CD4-positive, alpha-beta T cell treated with Interleukin-15 for 1 hour (primary cell): ENCODE data around the gene ATP8A2.

Experiments
- DNase-seq: peaks from one replicate; pipeline ENCODE4 v3.0.0-alpha.2; 2020

Gene ATP8A2

GRCh38 chr13:26021516-26021915, 649.7 kb downstream of the ATP8A2 start:
- DNase-seq, result no peak

GRCh38 chr13:26021956-26022355, 650.2 kb downstream of the ATP8A2 start:
- DNase-seq, result no peak

DNA sequence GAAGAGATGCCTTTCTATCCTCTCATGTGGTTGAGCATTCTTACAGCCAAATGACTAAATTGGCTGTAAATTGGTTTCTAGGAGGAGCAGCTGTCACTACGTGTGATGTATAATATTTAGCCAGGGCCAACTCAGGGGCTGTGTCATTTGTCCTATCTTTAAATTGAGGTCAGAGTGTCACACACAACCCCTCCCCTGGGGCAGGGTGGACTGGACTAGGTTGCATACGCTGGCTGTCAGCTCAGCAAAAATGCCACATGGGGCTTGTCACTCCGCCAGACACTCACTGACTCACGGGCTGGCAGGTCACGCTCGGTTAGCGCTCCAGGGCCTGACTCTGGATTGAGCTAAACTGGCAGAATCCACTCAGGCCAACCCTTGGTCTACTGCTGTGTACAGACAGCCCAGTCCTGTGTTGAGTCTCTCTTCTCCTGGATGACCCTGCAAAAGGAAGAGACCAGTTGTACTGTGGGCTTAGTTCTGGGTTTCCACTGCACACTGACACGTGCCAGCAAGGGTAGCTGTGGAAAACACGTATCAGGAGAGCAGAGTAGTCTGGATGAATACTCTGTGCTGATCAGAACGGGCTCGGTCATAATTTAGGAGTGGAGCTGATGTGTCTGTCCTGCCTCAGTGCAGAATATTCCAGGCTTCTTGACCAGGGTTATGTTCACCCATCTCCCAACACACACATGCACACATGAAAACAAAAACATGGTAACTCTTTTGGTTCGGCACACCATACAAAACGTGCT, 650.9 kb downstream of the ATP8A2 start:
- no peak for DNase-seq

DNA sequence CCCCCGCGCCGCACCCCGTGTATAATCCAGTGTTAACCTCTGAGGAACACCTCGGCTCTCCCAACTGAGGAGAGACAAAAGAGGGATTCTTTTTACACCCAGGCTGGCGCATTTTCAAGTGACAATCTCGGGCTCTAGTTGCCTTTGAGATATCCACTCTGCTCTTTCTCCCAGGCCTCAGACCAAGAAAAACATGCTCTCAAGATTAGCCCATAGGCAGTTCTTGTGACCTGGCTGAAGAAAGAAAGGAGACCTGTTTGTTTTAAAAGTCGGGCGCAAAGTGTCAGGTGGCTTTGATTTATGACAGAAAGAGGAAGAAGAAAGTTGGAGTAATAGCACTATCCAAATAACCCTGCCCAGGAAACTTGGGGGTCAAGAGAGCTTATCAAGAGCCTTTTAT, 652.8 kb downstream of the ATP8A2 start:
- no peak for DNase-seq

GRCh38 chr13:26025196-26025595, 653.4 kb downstream of the ATP8A2 start:
- no peak for DNase-seq

- DNase-seq, result no peak
These were observed 654.0 kb downstream of the ATP8A2 start for GRCh38 chr13:26025771-26026170.

DNA sequence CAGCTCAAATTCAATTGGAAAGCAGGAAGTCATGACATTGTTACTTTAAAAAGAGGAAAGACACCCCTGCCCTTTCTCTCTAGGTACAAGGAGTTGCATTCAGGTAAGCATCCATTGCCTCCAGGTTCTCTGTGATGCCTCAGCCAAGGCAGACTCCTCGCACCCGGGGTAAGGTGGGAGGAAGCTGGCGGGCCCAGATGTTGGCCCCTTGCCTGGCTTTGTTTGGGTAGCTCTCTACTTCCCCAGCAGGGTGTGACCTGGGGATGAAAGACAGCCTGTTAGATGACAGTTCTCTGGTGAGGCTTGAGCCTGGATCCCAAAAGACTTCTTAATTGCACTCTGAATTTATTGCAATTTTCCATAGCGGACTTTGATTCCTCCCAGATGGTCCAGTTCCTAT, 654.4 kb downstream of the ATP8A2 start:
- DNase-seq, result no peak

DNA sequence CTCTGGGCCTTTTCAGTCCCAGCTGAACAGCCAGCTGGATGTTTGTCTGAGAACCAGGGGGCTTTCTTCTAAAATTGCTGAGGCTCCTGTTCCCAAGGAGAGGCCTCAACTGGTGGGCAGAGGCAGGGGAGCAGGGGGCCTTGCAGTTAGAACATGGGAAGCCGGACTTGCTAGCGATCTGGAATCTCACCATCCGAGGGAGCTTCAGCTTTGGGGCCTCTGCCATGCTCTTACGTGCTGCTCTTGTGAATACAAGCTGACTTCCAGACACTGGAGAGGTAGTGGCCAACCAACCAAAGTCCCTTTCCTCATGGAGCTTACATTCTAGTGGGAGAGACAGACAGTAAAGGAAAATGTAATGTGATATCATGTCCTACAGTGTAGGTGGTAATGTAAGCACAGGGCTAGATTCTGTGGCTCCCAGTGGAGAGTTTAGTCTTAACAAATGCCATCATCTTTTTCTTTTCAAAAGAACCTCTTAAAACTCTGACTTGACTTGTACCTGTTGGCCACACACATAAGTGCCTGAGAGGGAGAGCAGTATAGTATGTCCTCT, 657.9 kb downstream of the ATP8A2 start:
- DNase-seq, result no peak

DNA sequence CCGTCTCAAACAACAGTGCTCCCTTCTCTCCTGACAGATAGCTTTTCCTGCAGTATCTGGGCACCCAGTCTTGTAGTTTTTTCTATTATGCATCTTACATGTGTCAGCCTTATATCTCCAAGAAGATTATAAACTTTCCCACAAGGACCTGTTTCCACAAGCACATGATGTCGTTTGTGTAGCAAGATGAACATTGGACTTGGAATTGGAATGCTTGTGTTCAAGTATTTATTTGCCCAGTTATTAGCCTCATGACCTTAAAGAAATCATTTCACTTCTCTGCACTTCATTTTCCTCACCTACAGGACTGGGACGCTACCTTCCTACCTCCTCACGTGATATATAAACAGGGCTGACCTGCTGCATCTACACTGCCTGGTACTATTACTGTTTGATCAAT, 658.6 kb downstream of the ATP8A2 start:
- no peak for DNase-seq

GRCh38 chr13:26034018-26034417, 662.2 kb downstream of the ATP8A2 start:
- no peak for DNase-seq

- DNase-seq, result no peak
These were observed 664.6 kb downstream of the ATP8A2 start for GRCh38 chr13:26036383-26036782.

- no peak for DNase-seq
These were observed 665.5 kb downstream of the ATP8A2 start for GRCh38 chr13:26037302-26037701.

GRCh38 chr13:26038931-26039475, 667.2 kb downstream of the ATP8A2 start:
- DNase-seq, result no peak

GRCh38 chr13:26041444-26041843, 669.7 kb downstream of the ATP8A2 start:
- no peak for DNase-seq

DNA sequence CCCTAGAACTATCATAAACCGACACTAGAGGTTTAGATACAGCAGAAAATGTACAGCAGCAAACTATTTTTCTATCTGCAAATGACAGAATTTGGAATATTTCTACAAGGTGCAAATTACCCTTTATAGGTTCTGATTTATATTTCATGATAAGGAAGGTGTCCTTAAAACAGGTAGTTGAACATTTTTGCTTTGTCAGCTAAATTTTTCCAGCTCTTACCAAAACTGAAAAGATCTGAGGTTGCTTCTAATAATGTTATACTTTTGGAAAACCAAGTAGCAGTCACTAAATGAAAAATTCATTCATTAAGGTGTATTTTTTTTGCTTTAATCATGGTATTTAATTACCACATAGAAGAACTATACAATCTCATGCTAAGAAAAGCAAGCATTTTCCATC, 671.0 kb downstream of the ATP8A2 start:
- DNase-seq, result no peak

GRCh38 chr13:26045142-26045541, 673.4 kb downstream of the ATP8A2 start:
- DNase-seq, result no peak

GRCh38 chr13:26046639-26047038, 674.9 kb downstream of the ATP8A2 start:
- DNase-seq, result no peak

DNA sequence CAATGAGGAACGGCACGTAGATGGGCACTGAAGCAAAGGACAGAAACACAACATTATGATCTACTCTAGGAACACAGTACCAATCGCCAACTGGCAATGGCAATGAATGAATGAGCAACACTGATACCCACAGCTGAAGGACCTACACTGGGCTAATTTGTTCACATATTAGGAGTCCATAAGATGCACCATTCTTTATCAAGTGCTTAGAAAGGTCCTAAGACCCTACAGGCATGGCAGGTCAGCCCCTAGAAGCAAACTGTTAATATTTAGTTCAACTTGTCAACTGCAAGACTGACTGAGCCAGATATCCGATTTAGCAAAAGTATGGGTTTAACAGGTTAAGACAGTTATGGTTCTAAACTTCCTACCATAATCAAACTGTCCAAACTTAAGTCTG, 675.3 kb downstream of the ATP8A2 start:
- DNase-seq, result no peak

- no peak for DNase-seq
These were observed 677.0 kb downstream of the ATP8A2 start for GRCh38 chr13:26048741-26049140.

- no peak for DNase-seq
These were observed 678.9 kb downstream of the ATP8A2 start for GRCh38 chr13:26050568-26051230.

GRCh38 chr13:26051231-26051656, 679.5 kb downstream of the ATP8A2 start:
- DNase-seq, result no peak

DNA sequence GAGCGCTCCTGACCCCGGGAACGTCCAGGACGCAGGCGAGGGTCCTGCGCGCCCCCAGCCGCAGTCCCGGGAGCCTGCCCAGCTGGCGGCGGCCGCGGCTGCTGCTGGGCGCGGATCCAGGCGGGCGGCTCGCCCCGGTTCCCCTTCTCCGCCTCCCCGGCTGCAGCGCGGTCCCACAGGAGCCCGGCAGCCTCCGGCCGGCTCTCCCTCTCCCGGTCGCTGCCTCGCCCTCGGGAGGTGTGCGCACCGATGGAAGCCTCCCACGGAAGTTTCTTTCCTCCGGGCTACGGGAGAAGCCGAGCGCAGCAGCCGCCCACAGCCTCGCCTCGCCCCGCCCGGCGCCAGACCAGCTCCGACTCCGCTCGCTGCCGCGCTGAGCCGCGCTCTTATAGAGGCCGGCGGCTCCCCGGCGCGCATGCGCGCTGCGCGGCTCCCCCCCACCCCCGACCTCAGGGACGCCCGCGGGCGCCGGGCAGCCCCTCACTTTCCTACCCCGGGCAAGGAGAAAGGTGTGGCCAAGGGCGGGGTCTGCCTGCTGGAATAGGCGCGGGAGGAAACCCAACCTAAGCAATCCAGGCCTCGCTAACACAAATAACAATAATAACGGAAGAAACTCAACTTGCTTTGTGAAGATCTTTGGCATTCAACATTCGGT, 680.0 kb downstream of the ATP8A2 start, which contains the start of gene SHISA2:
SHISA2 (minus strand) TSS at position 360 of the 655 bp plus-strand sequence. CDS start 1,041 bp downstream, outside the sequence.
- no peak for DNase-seq

- DNase-seq, result no peak
These were observed 680.6 kb downstream of the ATP8A2 start for GRCh38 chr13:26052337-26052736.
